KOPT-K1 (cell line): ENCODE results near the gene TRAF1.

ENCODE experiments used
- H3K27ac ChIP-seq: fragments of 200-600 bp; sonication (generic); 2 replicates; pipeline ENCODE4 v1.5.1; 2016; ENCODE audit warnings: antibody characterized with exemption, mild to moderate bottlenecking, low read depth, low read length; ENCODE audit not compliant: poor library complexity, severe bottlenecking
- H3K36me3 ChIP-seq: fragments of 200-600 bp; sonication (generic); 2 replicates; pipeline ENCODE4 v1.5.1; 2017; ENCODE audit warnings: antibody characterized with exemption, mild to moderate bottlenecking, low read length, moderate library complexity; ENCODE audit not compliant: insufficient read depth
- H3K9me3 ChIP-seq: fragments of 200-600 bp; sonication (generic); 2 replicates; pipeline ENCODE4 v1.5.1; 2017; ENCODE audit warnings: antibody characterized with exemption, low read length, mild to moderate bottlenecking; ENCODE audit not compliant: insufficient read depth, poor library complexity, severe bottlenecking

Gene TRAF1

DNA sequence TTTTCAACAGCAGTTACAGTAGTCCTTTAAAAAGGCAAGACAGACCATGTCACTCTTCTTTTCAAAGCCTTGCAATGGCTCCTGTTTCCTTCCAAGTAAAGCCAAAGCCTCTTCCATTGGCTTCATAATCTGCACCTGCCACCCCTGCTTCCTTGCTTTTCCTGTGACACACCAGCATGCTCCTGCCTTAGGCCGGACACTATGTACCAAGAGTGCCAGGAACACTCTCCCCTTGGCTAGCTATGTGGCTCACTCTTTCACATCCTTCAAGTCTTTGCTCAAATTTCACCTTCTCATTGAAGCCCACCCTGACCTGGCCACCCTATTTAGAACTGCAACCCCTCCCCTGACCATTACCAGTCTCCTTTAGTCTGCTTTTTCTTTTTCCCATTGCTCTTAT is 22.2 kb upstream of the TRAF1 start:
- Histone ChIP-seq H3K9me3 (no peaks in the 10 kb centered on the region), H3K36me3 (no peaks in the 10 kb centered on the region), H3K27ac (no peak overlapping the region)

DNA sequence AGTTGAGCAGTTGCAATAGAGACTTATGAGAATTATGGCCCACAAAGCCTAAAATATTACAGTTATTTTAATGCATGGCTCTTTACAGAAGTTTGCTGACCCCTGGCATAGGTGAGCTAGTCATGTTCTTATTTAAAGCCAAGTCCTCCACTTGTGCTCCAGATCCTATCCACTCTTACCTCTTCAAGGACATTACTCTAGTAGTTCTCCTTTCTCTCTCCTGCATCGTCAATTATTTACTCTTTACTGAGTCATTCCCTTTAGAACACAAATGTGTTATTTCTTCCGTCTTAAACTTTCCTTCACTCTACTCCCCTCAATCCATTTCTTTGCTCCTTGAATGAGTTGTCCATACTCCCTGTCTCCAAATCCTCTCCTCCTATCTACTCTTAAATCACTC is 20.6 kb upstream of the TRAF1 start:
- no peaks in the 10 kb centered on the region for H3K9me3 ChIP-seq
- H3K27ac ChIP-seq: no peak overlapping the region
- H3K36me3 ChIP-seq: no peaks in the 10 kb centered on the region

DNA sequence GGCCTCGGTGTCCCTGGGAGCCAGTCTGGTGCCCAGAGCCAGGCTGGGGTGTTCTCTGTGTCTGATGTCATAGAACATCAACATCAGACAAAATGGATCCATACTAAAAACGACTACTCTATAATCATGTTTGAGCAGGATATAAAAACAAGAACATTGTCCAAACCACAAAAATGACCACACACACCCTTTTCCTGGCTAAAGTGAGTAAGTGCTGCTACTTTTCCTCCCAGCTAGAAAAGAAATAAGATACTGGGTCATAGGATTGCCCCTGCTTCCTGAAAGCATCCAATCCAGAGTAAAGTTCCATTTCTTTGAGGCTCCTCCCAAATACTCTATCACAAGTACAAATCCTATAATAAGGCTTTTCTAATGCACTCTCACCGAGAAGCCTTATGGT is 19.7 kb upstream of the TRAF1 start:
- H3K9me3 ChIP-seq: no peaks in the 10 kb centered on the region
- no peak overlapping the region for H3K27ac ChIP-seq
- H3K36me3 ChIP-seq: no peaks in the 10 kb centered on the region

DNA sequence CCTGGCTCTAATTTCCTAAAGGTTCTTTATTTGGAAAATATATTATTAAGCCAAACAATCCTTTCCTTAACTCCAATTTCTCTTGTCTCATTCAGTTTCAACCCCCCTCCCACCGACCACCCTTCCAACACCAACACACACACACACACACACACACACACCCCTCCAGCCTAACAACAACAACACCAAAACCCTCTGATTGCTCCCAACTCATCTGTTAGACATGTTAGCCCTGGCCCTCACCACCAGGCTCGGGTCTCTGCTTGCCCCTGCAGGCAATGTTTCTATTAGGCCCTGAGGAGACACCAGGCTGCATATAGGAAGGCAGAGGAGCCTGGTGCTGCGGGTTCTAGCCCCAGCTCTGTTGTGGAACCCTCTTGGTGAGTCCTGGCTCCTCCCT is 18.4 kb upstream of the TRAF1 start:
- H3K36me3 ChIP-seq: no peaks in the 10 kb centered on the region
- no peaks in the 10 kb centered on the region for H3K9me3 ChIP-seq
- no peak overlapping the region for H3K27ac ChIP-seq

DNA sequence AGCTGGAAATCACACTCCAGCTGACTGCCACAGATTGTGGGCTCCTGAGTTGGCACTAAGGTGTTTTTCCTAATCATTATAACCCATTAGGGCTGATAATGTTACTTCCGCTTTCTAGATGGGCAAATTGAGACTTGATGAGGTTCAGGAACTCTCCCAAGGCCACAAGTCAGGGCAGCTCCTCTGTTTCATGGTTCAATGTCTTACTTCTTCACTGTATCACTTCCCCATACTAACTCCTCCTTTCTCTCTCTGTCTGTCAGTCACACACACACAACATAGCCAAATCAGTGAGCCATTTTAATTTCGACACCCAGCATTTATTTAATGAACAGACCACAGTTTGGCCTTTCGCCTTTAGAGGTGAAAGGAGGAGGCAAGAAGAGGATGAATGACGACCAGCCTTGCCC is 17.8 kb upstream of the TRAF1 start:
- Histone ChIP-seq H3K9me3 (no peaks in the 10 kb centered on the region), H3K27ac (no peak overlapping the region), H3K36me3 (no peaks in the 10 kb centered on the region)

DNA sequence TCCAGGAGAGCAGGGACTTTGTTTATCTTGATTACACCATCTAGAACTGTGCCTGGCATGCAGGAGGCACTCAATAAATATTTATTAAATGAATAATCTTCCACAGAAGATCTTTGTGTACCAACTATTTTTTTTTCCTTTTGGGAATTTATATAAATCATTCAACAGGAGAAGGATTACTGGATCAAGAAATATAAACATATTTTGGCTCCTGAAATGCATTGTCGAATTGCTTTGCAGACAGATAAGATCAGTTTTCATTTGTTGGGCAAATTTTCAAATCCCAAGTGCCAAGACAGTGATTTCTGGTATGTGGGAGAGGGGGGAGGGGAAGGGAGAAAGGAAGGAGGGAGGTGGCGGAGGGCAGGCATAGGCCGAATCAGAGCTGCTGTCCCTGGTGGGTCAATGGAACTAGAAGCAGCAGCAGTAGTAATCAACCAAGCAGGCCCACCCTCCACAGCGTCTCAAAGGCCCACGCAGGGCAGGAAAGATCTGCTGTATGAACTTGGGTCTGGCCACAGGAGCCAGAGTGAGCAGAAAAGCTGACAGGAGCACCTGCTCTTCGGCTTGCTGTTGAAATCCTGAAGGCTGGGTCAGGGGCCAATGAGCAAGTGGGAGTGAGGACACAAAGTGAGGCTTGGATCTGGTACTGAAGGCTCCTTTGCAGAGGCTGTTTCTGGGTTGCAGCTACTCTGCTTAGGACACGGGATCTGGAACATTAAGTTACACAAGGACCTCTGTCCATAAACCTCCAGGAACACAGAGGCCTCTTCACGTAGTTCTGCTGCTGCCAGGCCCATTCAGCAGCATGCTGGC is 15.8 kb upstream of the TRAF1 start:
- Histone ChIP-seq H3K9me3 (no peaks in the 10 kb centered on the region), H3K27ac (no peak overlapping the region), H3K36me3 (no peaks in the 10 kb centered on the region)

DNA sequence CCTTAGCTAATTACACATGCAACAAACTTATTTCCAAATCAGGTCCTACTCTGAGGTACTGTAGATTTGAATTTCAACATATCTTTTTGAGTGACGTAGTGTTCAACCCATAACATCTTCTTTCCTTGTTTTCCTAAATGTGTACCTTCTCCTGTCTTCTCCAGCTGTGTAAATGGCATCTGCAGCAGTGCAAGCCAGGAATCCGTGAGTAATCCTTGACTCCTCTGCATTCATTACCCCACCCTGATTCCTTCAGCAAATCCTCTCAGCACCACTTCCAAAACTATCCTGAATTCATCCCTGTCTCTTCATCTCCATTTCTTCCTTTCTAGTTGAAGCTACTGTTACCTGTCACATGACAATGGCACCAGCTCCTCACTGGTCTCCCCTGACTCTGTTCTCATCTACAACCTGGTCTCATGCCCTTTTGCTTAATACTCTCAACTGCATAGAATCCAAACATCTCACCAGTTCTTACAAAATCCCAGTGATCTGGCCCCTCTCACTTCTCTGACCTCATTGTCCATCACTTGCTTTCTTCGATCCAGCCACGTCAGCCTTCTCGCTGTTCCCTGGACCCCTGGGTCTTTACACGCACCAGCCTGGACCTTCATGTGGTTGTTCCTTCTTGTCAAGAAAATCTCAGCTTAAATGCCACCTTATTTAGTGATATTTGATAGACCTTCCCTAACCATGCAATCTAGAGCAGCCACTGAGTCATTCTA is 14.6 kb upstream of the TRAF1 start:
- H3K27ac ChIP-seq: no peak overlapping the region
- H3K36me3 ChIP-seq: no peaks in the 10 kb centered on the region

DNA sequence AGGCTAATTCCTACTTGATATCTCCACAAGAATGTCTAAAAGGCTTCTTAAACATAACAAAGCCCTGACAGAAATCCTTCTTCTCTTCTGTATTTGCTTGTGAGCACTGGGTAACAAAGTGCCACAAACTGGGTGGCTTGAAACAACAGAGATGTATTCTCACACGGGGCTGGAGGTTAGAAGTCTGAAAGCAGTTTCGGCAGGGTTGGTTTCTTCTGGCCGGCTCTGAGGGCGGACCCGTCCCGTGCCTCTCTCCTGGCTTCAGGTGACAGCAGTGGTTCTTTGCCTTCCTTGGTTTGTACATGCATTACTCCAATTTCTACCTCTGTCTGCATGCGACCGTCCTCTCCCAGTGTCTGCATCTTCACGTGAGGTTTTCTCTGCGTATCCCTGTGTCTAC is 14.0 kb upstream of the TRAF1 start:
- no peaks in the 10 kb centered on the region for H3K9me3 ChIP-seq
- H3K27ac ChIP-seq: no peak overlapping the region
- H3K36me3 ChIP-seq: no peaks in the 10 kb centered on the region

More for the DNA sequence above, 14.6 kb upstream of the TRAF1 start:
- no peaks in the 10 kb centered on the region for H3K9me3 ChIP-seq

DNA sequence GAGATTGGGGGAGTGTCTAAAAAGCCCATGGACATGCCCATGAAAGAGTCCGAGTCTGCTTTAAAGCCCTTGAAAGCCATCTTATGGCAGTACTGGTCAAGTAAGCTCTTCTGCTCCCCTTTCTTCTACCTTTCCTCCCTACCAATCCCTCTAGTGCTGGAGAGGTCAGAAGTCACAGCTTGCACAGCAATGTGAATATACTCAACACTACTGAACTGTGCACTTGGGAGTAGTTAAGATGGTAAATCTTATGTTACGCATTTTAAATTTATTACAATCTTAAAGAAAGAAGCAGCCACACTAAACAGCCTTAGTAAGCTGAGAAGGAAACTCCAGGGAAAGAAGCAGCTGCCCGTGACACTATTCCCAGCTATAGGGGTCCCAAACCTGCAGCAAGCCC is 12.3 kb upstream of the TRAF1 start:
- no peak overlapping the region for H3K27ac ChIP-seq
- H3K9me3 ChIP-seq: no peaks in the 10 kb centered on the region
- no peaks in the 10 kb centered on the region for H3K36me3 ChIP-seq

DNA sequence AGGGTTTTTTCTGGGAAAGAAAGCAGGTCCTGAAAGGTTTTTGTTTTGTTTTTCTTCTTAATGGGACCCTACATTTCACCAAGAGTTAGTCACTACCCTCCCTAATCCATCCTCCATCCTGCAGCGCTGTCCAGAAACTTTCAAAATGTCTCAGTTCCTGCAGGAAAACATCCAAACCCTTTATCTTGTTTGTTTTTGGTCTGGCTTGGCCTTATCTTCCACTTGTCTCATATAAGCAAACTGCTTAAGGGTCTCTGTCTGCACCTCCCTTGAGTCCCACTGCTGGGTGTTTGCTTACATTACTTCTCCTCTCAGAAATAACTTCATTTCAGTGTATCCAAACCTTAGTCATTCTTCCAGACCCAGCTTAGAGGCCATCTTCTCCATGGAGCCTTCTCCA is 11.0 kb upstream of the TRAF1 start:
- Histone ChIP-seq H3K9me3 (no peaks in the 10 kb centered on the region), H3K27ac (peak overlapping the region; percentile 64), H3K36me3 (no peaks in the 10 kb centered on the region)

DNA sequence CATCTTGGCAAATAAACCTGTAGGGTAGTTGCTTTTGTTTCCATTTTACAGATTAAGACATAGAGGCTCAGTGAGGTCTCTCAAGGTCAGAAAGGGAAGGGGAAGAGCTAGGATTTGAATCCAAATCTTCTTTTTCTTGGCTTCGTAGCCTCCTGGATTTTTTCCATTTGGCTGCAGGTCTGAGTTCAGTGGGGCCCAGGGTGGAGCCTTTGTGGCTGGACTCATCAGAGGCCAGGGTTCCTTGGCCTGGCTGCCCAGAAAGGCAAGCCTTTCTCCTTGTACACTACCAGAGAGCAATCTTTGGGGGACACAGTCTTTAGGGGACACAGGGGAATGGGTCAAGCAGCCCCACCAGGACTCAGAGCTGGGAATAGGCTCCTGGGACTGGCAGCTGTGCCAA is 10.5 kb upstream of the TRAF1 start:
- Histone ChIP-seq H3K27ac (peak overlapping the region; percentile 64), H3K9me3 (no peaks in the 10 kb centered on the region), H3K36me3 (no peaks in the 10 kb centered on the region)

DNA sequence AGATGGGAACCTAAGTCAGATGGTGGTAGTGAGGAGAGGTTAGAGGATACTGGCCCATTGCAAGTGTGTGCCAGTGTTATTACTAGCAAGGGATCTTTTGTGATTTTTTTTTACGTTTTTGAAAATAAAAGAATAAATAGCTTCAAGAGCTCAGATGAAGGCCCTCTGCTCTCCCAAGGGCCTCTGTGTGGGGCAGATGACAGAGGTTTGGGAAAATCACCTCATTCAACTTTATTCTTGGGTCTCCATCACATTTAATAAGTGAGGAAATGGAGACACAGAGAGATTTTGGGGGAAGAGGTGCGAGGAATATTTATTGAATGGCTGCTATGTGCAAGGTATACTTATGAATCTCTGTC is 10.1 kb upstream of the TRAF1 start:
- peak overlapping the region; percentile 64 for H3K27ac ChIP-seq
- H3K36me3 ChIP-seq: no peaks in the 10 kb centered on the region
- H3K9me3 ChIP-seq: no peaks in the 10 kb centered on the region

DNA sequence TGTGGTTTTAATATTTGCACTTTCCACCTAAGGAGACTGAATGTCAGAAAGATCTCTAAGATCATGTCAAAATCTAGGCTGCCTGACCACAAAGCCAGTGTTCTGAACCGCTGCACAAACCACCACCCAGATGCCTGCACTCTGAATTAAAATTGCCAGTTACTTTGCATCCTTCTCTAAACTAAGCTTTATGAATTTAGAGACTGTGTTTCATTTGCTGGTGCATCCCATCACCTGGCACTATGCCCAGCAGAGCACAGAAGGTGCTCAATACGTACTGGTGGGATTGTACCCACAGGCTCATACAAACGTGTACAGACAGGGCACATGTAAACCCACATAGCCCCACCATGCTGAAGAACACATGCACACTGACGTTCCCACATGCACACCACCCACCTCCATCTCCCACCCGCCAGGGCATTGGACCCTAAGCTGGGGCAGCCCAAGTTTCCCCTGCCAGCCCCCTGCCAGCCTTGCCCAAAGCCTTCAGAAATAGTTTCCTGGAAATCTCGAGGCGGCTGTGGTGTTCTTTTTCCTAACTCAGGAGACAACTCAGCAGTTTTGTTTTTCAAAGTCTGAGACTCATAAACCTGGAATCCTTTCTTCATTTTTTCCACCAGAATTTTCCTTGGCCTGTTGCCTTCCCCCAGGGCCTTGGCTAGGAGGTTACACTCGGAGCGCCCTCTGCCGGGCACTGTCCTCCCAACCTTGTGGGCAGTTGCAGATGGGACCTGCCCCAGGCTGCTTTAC is 9.6 kb upstream of the TRAF1 start:
- peak overlapping the region; percentile 64 for H3K27ac ChIP-seq

DNA sequence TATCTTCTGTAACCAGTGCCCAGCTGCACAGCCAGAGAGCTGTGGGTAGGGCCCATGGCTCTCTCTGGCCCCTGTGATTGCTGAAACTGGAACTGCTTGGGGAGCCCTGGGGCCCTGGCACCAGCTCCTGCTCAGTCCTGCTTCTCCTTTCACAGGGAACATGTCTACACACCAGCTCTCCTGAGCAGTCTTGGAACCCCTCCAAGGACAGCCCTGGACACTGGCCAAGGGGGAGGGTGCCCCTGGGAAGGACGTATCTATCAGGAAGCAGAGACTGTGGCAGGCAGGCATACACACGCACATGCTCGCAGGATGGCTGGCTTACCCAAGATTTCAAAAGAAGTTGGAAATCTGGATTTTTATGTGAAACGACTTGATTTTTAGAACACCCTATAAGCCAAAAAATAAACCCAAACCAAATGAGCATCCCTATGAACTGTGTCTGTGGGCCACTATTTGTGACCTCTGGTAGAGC is 8.8 kb upstream of the TRAF1 start:
- H3K27ac ChIP-seq: peak overlapping the region; percentile 64
- no peaks in the 10 kb centered on the region for H3K9me3 ChIP-seq
- H3K36me3 ChIP-seq: no peaks in the 10 kb centered on the region

More for the DNA sequence above, 9.6 kb upstream of the TRAF1 start:
- no peaks in the 10 kb centered on the region for H3K9me3 ChIP-seq
- H3K36me3 ChIP-seq: no peaks in the 10 kb centered on the region

DNA sequence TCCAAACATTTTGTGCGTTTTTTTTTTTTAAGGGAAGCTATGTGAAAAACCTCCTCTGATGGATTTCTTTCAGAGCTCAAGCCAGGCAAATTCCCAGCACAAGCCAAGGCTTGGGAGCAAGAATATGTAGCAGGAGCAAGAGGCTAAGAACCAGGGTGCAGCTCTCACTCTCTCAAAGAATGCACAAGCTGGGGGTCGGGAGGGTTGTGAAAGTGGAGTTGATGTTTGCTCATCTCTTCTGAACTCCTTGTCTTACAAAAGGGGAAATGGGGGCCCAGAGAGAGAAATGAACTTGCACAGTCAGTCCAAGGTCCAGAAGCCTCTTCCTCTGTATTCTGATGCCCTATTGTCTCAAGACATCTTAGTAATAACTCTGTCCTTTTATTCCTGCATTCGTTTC is 7.7 kb upstream of the TRAF1 start:
- peak overlapping the region; percentile 36 for H3K27ac ChIP-seq
- no peaks in the 10 kb centered on the region for H3K9me3 ChIP-seq
- no peaks in the 10 kb centered on the region for H3K36me3 ChIP-seq
